ENCODE results near the gene TIAM1. TPM values are rescaled to one million over a fixed set of nuclear protein-coding genes. Genes with fewer than 3 reads are reported as not detected.

Gene TIAM1
- total RNA-seq, 4 donors from 2014 or later: 5.4 to 10.6 (median 6.0) TPM

DNA sequence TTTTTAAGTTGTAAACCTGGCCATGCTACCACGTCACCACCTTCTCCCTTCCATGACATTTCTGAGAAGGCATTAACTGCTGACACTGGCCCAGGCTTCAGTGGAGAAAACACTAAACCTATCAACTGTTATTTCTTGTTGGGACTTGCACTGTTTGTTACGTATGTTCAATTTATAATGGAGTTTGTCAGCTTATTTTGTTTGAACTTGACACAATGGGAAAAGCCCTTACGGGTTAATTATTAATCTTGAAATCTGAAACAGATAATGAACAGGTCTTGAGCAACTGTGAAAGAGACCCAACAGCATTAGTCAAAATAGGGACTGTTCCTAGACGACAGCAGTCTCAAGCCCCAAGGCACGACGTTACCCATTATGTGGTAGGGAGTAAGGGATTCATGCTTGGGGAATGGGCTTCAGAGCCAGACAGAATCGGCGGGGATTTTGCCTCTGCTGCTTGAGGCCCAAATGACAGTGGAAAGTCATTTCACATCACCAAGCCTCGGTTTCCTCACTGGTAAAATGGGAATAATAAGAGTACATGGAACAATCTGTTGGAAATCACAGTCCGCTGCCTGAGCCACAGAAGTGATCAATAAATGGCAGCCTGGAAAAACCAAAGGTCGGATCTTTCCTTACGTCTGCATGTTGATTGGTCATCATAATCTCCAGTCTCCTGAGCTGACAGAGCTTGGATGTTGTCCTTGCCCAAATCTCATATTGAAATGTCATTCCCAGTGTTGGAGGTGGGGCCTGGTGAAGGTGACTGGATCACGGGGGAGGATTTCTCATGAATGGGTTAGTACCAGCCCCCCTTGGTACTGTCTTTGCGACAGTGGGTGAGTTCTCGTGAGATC is 44.5 kb downstream of the TIAM1 start:
- TF ChIP-seq POLR2AphosphoS5 (IDR thresholded peaks at IDR 0.05) (no peak), EP300 (IDR thresholded peaks at IDR 0.05) (no peak), POLR2A (IDR thresholded peaks at IDR 0.05; ENCODE audit: low read depth) (no peak)
- TF ChIP-seq, protein P1, sequence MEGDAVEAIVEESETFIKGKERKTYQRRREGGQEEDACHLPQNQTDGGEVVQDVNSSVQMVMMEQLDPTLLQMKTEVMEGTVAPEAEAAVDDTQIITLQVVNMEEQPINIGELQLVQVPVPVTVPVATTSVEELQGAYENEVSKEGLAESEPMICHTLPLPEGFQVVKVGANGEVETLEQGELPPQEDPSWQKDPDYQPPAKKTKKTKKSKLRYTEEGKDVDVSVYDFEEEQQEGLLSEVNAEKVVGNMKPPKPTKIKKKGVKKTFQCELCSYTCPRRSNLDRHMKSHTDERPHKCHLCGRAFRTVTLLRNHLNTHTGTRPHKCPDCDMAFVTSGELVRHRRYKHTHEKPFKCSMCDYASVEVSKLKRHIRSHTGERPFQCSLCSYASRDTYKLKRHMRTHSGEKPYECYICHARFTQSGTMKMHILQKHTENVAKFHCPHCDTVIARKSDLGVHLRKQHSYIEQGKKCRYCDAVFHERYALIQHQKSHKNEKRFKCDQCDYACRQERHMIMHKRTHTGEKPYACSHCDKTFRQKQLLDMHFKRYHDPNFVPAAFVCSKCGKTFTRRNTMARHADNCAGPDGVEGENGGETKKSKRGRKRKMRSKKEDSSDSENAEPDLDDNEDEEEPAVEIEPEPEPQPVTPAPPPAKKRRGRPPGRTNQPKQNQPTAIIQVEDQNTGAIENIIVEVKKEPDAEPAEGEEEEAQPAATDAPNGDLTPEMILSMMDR (IDR thresholded peaks at IDR 0.05): no peak
- no peaks in the 10 kb centered on the region for H3K4me1 ChIP-seq
- no peaks in the 10 kb centered on the region for H3K9me3 ChIP-seq
- no peaks in the 10 kb centered on the region for H3K36me3 ChIP-seq
- no peak overlapping the region for H3K27ac ChIP-seq (replicated peaks in 1 of 4)
- DNase-seq (ENCODE audit: extremely low spot score): no peak
- intact Hi-C loops (cut with DNase I): no loop called here
- 95% methylated on average over 15 of the region's 15 CpGs for WGBS
- H3K27me3 ChIP-seq: no peaks in the 10 kb centered on the region
- H3K4me3 ChIP-seq: no peak overlapping the region

- Histone ChIP-seq H3K9me3 (no peaks in the 10 kb centered on the region), H3K4me1 (no peaks in the 10 kb centered on the region), H3K27me3 (no peaks in the 10 kb centered on the region), H3K27ac (replicated peaks in 1 of 4) (no peak overlapping the region), H3K4me3 (no peak overlapping the region), H3K36me3 (no peaks in the 10 kb centered on the region)
- intact Hi-C loops (cut with DNase I): no loop called here
- no peak for DNase-seq (ENCODE audit: extremely low spot score)
- whole genome bisulfite sequencing: 89% methylated on average over 6 of the region's 6 CpGs
- no peak for TF ChIP-seq EP300 (IDR thresholded peaks at IDR 0.05)
Observed at GRCh38 chr21:31298618-31299269, 45.3 kb downstream of the TIAM1 start.

DNA sequence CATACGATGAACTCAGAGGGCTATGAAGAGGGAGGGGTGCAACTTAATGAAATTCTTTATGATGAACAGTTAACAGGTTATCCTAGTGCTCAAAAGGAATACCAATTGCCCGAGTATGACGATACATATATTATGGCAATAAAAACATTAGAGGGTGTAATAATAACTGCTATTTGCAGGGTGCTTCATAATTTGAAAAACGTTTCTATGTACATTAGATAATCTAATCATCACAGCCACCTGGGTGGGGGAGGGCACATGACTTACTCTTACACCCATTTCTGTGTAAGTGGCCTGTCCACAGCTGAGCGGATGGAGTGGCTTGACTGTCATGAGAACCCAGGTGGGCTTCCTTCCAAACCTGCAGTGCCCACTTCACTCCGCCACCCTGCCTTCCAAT is 46.3 kb downstream of the TIAM1 start:
- Histone ChIP-seq H3K9me3 (no peaks in the 10 kb centered on the region), H3K27me3 (no peaks in the 10 kb centered on the region), H3K4me3 (no peak overlapping the region), H3K27ac (replicated peaks in 1 of 4) (no peak overlapping the region), H3K36me3 (no peaks in the 10 kb centered on the region), H3K4me1 (no peaks in the 10 kb centered on the region)
- intact Hi-C loops (cut with DNase I): no loop called here
- TF ChIP-seq EP300 (IDR thresholded peaks at IDR 0.05): no peak
- no peak for TF ChIP-seq POLR2AphosphoS5 (IDR thresholded peaks at IDR 0.05)
- TF ChIP-seq, protein P1 (IDR thresholded peaks at IDR 0.05): no peak
- TF ChIP-seq POLR2A (IDR thresholded peaks at IDR 0.05; ENCODE audit: low read depth): no peak
- DNase-seq (ENCODE audit: extremely low spot score): no peak
- 92% methylated on average over 6 of the region's 6 CpGs for WGBS

DNA sequence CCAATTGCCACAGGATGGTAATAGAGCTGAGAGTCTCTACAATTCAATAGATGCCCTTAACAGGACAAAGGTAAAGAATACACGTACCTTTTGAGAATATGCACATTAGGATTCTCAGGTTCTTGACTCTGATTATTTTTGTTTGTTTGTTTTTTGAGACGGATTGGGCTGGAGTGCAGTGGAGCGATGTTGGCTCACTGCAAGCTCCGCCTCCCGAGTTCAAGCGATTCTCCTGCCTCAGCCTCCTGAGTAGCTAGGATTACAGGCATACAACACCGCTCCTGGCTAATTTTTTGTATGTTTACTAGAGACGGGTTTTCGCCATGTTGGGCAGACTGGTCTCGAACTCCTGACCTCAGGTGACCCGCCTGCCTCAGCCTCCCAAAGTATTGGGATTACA is 48.4 kb downstream of the TIAM1 start:
- Histone ChIP-seq H3K4me1 (no peaks in the 10 kb centered on the region), H3K27ac (replicated peaks in 1 of 4) (no peak overlapping the region), H3K4me3 (no peak overlapping the region), H3K36me3 (no peaks in the 10 kb centered on the region), H3K9me3 (no peaks in the 10 kb centered on the region), H3K27me3 (no peaks in the 10 kb centered on the region)
- TF ChIP-seq POLR2A (IDR thresholded peaks at IDR 0.05; ENCODE audit: low read depth) (no peak), POLR2AphosphoS5 (IDR thresholded peaks at IDR 0.05) (no peak), EP300 (IDR thresholded peaks at IDR 0.05) (no peak)
- TF ChIP-seq, protein P1 (IDR thresholded peaks at IDR 0.05): no peak
- 98% methylated on average over 11 of the region's 11 CpGs for WGBS
- intact Hi-C loops (cut with DNase I): no loop called here
- no peak for DNase-seq (ENCODE audit: extremely low spot score)

- TF ChIP-seq POLR2A (IDR thresholded peaks at IDR 0.05; ENCODE audit: low read depth) (no peak), POLR2AphosphoS5 (IDR thresholded peaks at IDR 0.05) (no peak), EP300 (IDR thresholded peaks at IDR 0.05) (no peak)
- TF ChIP-seq, protein P1 (IDR thresholded peaks at IDR 0.05): no peak
- Histone ChIP-seq H3K9me3 (no peaks in the 10 kb centered on the region), H3K27me3 (no peaks in the 10 kb centered on the region), H3K4me1 (no peaks in the 10 kb centered on the region), H3K27ac (replicated peaks in 1 of 4) (no peak overlapping the region), H3K4me3 (no peak overlapping the region), H3K36me3 (no peaks in the 10 kb centered on the region)
- DNase-seq (ENCODE audit: extremely low spot score): no peak
- intact Hi-C loops (cut with DNase I): no loop called here
- 96% methylated on average over 11 of the region's 11 CpGs for WGBS
Observed at GRCh38 chr21:31294691-31295090, 49.4 kb downstream of the TIAM1 start.

Data from esophagus muscularis mucosa (tissue), 4 donors.